Measurements from ENCODE around the gene COQ7. TPM values are rescaled to one million over a fixed set of nuclear protein-coding genes. Genes with fewer than 3 reads are reported as not detected.
A peak's percentile ranks its signal among the peaks of the same experiment; 100 is the strongest.

The COQ7 gene
- total RNA-seq (2014; rRNA removed; shearing (Covaris generic)): 9.5 and 10.8 TPM in 2 replicates

DNA sequence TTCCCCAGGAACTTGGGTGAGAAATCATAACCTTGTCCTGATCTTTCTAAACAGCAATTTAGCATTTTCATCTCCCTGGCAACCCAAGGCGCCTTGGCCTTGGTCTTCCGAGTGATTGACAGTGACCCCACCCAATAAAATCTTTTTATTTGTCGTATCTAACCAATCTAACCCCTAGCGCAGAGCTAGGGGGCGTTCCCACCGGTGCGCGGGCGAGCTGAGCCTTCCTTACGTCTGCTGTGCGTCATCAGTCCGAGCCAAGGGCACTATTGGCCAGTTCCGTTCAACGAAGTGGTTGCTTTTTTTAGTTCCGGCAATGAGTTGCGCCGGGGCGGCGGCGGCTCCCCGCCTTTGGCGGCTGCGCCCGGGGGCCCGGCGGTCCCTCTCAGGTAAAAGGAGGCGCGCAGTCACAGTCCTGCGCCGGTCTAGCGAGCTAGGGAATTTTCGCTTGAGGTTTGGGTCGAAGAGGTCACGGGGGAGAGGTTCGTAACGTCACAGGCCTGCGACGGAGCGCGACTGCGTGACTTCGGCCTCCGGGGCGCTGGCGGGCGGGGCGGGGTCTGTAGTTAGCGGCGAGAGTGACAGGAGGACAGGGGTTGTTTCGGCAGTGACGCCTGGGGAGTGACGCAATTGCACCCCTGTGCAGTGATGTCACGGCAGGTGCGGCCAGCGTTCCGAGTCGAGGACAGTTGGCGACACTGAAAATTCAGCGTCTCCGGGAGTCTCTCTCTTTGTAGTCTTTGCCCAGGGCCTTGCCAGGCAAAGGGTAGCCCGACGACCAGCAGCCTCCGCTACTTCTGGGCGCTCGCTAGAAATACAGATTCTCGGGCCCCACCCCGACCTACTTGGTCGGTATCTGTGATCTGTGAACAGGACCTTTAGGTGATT lies at the start of gene COQ7:
TSS of gene COQ7 (plus strand) at position 266 of the 888 bp plus-strand sequence. CDS start at position 317, 51 bp downstream.
- H3K4me3 ChIP-seq (ENCODE audit: insufficient read depth, low read depth, low read length): peak within 1 kb of the TSS; percentile 84
- no peaks in the 10 kb centered on the region for H3K36me3 ChIP-seq (replicated peaks; ENCODE audit: control insufficient read depth, insufficient read depth, low read length)
- H3K27me3 ChIP-seq (ENCODE audit: control insufficient read depth, insufficient read depth, low read length): no peaks in the 10 kb centered on the region
- peak; percentile 97 for DNase-seq

DNA sequence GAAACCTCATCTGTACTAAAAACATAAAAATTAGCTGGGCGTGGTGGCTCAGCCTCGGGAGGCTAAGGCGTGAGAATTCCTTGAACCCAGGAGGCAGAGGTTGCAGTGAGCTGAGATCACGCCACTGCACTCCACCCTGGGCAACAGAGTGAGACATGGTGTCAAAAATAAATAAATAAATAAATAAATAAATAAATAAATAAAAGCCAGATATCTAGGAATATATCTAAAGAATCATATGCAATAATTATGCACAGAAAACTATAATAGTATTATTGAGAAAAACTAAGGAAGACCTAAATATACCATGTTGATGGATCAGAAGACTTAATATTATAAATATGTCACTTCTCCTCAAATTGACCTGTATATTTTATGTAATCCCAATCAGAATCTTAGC lies 46.7 kb upstream of the COQ7 start:
- no peak overlapping the region for H3K4me3 ChIP-seq (ENCODE audit: insufficient read depth, low read depth, low read length)
- DNase-seq: no peak
- no peaks in the 10 kb centered on the region; the same call in 1 of the 2 replicates for H3K36me3 ChIP-seq (replicated peaks; ENCODE audit: control insufficient read depth, insufficient read depth, low read length)
- no peaks in the 10 kb centered on the region for H3K27me3 ChIP-seq (ENCODE audit: control insufficient read depth, insufficient read depth, low read length)

DNA sequence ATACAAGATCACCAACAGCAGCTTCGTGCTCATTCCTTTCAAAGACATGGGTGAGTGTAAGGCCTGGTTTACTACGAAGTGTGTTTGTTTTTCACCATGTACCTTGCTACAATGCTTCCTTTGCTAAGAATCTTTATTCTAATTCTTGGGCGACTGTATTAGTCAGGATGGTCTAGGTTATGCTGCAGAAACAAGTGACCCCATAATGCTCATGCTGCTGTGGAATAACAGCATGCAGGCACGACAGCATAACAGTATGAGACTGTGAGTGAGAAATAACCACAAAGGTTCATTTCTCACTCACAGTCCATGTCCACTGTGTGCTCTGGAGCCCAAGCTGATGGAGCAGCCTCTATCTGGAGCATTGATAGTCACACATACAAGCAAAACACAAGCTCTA lies 45.7 kb upstream of the COQ7 start:
- H3K36me3 ChIP-seq (replicated peaks; ENCODE audit: control insufficient read depth, insufficient read depth, low read length): no peaks in the 10 kb centered on the region; the same call in 1 of the 2 replicates
- no peak overlapping the region for H3K4me3 ChIP-seq (ENCODE audit: insufficient read depth, low read depth, low read length)

DNA sequence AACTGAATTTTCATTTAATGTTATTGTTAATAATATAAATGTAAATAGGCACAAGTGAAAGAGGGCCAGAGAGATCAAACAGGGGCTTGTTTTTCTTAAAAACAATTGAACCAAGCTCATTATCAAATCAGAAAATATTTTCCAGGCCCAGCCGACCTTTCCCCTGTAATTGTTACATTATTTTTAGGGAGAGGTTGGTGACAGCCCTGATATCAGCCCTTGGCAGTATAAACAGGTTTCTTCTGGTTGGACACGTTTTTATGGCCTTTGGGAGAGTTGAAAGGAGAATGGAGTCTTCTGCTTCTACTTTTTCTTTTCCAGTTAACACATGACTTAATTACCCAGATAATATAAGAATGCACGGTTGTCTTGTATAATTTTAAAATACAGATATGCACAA lies 40.0 kb upstream of the COQ7 start:
- Histone ChIP-seq H3K36me3 (replicated peaks; ENCODE audit: control insufficient read depth, insufficient read depth, low read length) (no peaks in the 10 kb centered on the region), H3K27me3 (ENCODE audit: control insufficient read depth, insufficient read depth, low read length) (no peaks in the 10 kb centered on the region), H3K4me3 (ENCODE audit: insufficient read depth, low read depth, low read length) (no peak overlapping the region)
- DNase-seq: no peak

More for the DNA sequence above, 45.7 kb upstream of the COQ7 start:
- DNase-seq: no peak
- H3K27me3 ChIP-seq (ENCODE audit: control insufficient read depth, insufficient read depth, low read length): no peaks in the 10 kb centered on the region

GRCh38 chr16:19029980-19030379 lies 37.4 kb upstream of the COQ7 start:
- Histone ChIP-seq H3K4me3 (ENCODE audit: insufficient read depth, low read depth, low read length) (no peak overlapping the region), H3K36me3 (replicated peaks; ENCODE audit: control insufficient read depth, insufficient read depth, low read length) (no peaks in the 10 kb centered on the region), H3K27me3 (ENCODE audit: control insufficient read depth, insufficient read depth, low read length) (no peaks in the 10 kb centered on the region)
- DNase-seq: no peak

DNA sequence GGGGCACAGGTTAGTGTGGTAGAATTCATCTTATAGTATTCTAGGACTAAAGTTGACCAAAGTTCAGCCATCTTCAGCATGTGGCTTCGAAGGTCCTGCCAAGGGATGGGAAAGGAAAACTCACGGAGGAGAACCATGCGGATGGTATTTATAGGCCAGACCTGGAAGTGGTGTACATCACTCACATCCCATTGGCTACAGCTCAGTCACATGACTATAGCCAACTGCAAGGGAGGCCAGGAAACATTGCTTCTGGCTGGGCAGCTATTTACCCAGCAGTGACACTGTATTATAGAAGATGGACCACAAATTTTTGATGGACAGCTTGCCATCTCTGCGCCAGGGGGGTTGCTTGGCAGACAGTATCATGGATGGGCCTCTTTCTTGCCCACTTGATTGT lies 35.7 kb upstream of the COQ7 start:
- Histone ChIP-seq H3K36me3 (replicated peaks; ENCODE audit: control insufficient read depth, insufficient read depth, low read length) (no peaks in the 10 kb centered on the region), H3K27me3 (ENCODE audit: control insufficient read depth, insufficient read depth, low read length) (no peaks in the 10 kb centered on the region), H3K4me3 (ENCODE audit: insufficient read depth, low read depth, low read length) (no peak overlapping the region)
- DNase-seq: no peak

DNA sequence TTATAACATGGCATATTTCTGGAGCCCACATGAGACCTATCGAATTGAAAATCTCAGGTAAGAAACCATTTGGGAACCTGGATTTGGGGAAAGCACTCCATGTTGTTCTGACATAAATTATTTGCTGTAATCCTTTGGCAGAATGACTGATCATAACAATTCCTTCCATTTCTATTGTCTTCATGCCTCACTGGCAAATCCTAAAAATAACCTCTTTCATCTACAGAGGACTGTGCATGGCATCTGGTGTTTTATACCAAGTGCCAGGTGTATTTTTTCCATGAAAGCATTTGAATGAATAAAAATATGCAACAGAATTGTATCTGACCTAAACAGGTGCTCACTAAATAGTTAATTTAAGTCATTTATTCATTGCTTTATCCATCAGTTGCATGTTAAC lies 33.7 kb upstream of the COQ7 start:
- no peak for DNase-seq
- H3K4me3 ChIP-seq (ENCODE audit: insufficient read depth, low read depth, low read length): no peak overlapping the region
- no peaks in the 10 kb centered on the region for H3K36me3 ChIP-seq (replicated peaks; ENCODE audit: control insufficient read depth, insufficient read depth, low read length)
- no peaks in the 10 kb centered on the region for H3K27me3 ChIP-seq (ENCODE audit: control insufficient read depth, insufficient read depth, low read length)

DNA sequence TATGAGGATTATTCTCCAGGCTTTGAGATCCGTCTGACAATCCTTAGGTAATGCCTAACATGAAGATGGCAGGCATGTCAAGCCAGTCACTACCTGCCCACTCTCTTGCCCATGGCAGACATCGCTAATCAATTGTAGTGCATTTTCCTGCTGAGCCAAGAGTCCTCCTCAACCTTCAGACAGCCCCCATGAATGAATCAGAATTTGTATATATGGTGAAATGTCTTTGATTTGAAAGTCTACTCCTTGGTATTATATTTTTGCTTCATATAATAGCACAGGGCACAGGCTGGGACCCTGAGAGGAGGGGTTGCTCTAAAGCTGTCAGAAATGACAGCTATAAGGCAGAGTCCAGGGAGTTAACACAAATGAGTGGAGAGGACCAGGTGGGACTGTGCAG lies 27.0 kb upstream of the COQ7 start:
- no peaks in the 10 kb centered on the region for H3K36me3 ChIP-seq (replicated peaks; ENCODE audit: control insufficient read depth, insufficient read depth, low read length)
- no peaks in the 10 kb centered on the region for H3K27me3 ChIP-seq (ENCODE audit: control insufficient read depth, insufficient read depth, low read length)
- H3K4me3 ChIP-seq (ENCODE audit: insufficient read depth, low read depth, low read length): no peak overlapping the region
- DNase-seq: no peak

DNA sequence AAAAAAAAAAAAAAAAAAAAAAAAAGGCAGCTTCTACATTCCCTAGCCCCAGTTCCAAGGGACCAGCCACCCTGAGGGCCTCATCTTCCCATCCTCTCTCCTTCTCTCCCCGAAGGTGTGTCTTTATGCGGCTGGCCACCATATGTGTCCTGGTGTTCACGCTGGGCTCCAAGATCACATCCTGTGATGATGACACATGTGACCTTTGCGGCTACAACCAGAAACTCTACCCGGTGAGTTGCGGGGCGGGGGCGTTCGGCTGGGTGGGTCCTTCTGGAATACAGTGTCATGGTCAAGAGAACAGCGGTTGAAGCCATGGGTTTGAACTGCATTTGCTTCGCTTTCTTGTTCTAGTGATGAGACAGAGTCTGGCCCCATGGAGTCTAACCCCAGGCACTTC lies 22.6 kb upstream of the COQ7 start:
- Histone ChIP-seq H3K27me3 (ENCODE audit: control insufficient read depth, insufficient read depth, low read length) (no peaks in the 10 kb centered on the region), H3K4me3 (ENCODE audit: insufficient read depth, low read depth, low read length) (no peak overlapping the region), H3K36me3 (replicated peaks; ENCODE audit: control insufficient read depth, insufficient read depth, low read length) (no peaks in the 10 kb centered on the region)
- DNase-seq: no peak

GRCh38 chr16:19046062-19046461 lies 21.4 kb upstream of the COQ7 start:
- Histone ChIP-seq H3K27me3 (ENCODE audit: control insufficient read depth, insufficient read depth, low read length) (no peaks in the 10 kb centered on the region), H3K36me3 (replicated peaks; ENCODE audit: control insufficient read depth, insufficient read depth, low read length) (no peaks in the 10 kb centered on the region), H3K4me3 (ENCODE audit: insufficient read depth, low read depth, low read length) (no peak overlapping the region)
- no peak for DNase-seq

DNA sequence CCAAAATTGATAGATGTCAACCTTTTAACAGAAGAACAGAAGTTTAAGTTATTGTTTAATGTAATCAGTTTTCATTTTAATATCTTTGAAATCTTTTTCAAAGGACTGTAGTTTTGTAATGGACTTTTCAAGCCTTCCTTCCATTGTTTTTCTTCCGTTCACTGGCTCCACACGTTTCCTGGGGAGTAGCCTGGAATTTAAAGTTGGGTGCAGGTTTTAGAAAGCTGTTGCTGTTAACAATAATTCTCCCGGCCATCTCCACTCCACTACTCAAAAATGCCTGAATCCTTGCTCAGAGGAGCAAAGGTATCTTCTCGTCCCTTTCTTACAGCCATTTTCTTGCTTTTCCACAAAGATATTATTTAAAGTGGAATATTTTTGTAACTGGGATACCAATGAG lies 4.7 kb upstream of the COQ7 start:
- DNase-seq: no peak

DNA sequence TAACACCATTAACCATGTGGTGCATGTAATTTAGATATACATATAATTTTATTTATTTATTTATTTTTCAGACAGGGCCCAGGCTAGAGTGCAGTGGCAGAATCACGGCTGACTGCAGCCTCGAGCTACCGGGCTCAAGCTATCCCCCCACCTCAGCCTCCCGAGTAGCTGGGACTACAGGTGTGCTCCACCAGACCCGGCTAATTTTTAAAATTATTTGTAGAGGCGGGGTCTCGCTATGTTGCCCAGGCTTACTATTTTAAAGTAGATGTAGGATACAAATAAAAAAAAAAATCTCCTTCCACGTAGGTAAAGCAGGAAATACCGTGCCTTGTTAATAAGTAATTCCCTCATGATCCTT lies 446 bp upstream of the COQ7 start:
- no peak for DNase-seq
- Histone ChIP-seq H3K4me3 (ENCODE audit: insufficient read depth, low read depth, low read length) (no peak overlapping the region), H3K36me3 (replicated peaks; ENCODE audit: control insufficient read depth, insufficient read depth, low read length) (no peaks in the 10 kb centered on the region), H3K27me3 (ENCODE audit: control insufficient read depth, insufficient read depth, low read length) (no peaks in the 10 kb centered on the region)

More for the DNA sequence above, 4.7 kb upstream of the COQ7 start:
- H3K27me3 ChIP-seq (ENCODE audit: control insufficient read depth, insufficient read depth, low read length): no peaks in the 10 kb centered on the region
- no peaks in the 10 kb centered on the region for H3K36me3 ChIP-seq (replicated peaks; ENCODE audit: control insufficient read depth, insufficient read depth, low read length)
- no peak overlapping the region for H3K4me3 ChIP-seq (ENCODE audit: insufficient read depth, low read depth, low read length)

DNA sequence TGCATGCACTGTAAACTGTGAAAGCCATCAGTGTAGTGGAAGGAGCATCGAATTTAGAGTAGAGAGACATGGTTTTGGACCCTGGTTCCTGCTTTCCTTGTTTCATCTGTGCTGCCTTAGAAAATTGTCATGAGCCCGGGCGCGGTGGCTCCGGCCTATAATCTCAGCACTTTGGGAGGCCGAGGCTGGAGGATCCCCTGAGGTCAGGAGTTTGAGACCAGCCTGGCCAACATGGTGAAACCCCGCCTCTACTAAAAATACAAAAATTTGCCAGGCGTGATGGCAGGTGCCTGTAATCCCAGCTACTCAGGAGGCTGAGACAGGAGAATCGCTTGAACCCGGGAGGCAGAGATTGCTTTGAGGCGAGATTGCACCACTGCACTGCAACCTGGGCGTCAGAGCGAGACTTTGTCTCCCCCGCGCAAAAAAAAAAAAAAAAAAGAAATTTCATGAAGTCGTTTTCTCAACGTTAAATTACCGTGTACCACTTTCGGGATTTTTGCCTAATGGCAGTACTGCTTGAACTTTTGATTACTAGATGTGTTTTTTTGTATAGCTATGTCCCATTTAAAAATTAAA lies 912 bp downstream of the COQ7 start:
- Histone ChIP-seq H3K4me3 (ENCODE audit: insufficient read depth, low read depth, low read length) (peak overlapping the region; percentile 84), H3K27me3 (ENCODE audit: control insufficient read depth, insufficient read depth, low read length) (no peaks in the 10 kb centered on the region), H3K36me3 (replicated peaks; ENCODE audit: control insufficient read depth, insufficient read depth, low read length) (no peaks in the 10 kb centered on the region)
- no peak for DNase-seq

GRCh38 chr16:19071811-19072777 lies 4.7 kb downstream of the COQ7 start:
- peak; percentile 62 for DNase-seq
- Histone ChIP-seq H3K36me3 (replicated peaks; ENCODE audit: control insufficient read depth, insufficient read depth, low read length) (no peaks in the 10 kb centered on the region; the same call in none of the 2 replicates), H3K4me3 (ENCODE audit: insufficient read depth, low read depth, low read length) (no peak overlapping the region), H3K27me3 (ENCODE audit: control insufficient read depth, insufficient read depth, low read length) (no peaks in the 10 kb centered on the region)
